Measurements from ENCODE around the gene RNF207.

The RNF207 gene

GRCh38 chr1:6220236-6220635 lies 14.3 kb downstream of the RNF207 start:
- no peaks in the 10 kb centered on the region for H3K9me3 ChIP-seq (ENCODE audit: control insufficient read depth, insufficient read depth, low read depth, low read length)
- CTCF ChIA-PET, result interaction anchor here (1.2 kb wide), 1 partner anchor 15 kb away, joined by 4 read pairs; no protein-coding TSS in a partner anchor
- H3K4me1 ChIP-seq (ENCODE audit: control insufficient read depth, insufficient read depth, low read length), result no peaks in the 10 kb centered on the region
- H3K4me3 ChIP-seq (ENCODE audit: low read depth, low read length), result no peak overlapping the region
- POLR2A ChIA-PET, result interaction anchor here (1.0 to 1.8 kb wide), 3 partner anchors 10 to 16 kb away, joined by 3 to 5 read pairs (median 5); partner anchors contain the start of gene ICMT
- peaks cover 4 to 58% of the 10 kb centered on the region in 2 experiments; a peak in 2 of 3 replicates for H3K36me3 ChIP-seq (ENCODE audit: control insufficient read depth in 2 of 2, insufficient read depth in 1 of 2, low read length in 2 of 2)
- no peak overlapping the region for H3K27ac ChIP-seq (ENCODE audit: extremely low read depth, low read depth, low read length)
- TF ChIP-seq ZNF600 (tag by site-specific recombination; IDR thresholded peaks at IDR 0.05), result peak; percentile 60; the same call in 1 of the 2 replicates
- TF ChIP-seq ZNF394 (tag by site-specific recombination; IDR thresholded peaks at IDR 0.05; ENCODE audit: borderline replicate concordance), result peak; percentile 23; the same call in 1 of the 2 replicates
- no peak for TF ChIP-seq HOXA7 (CRISPR knock-in tag; IDR thresholded peaks at IDR 0.05; ENCODE audit: borderline replicate concordance)

- Histone ChIP-seq H3K4me1 (ENCODE audit: control insufficient read depth, insufficient read depth, low read length) (no peaks in the 10 kb centered on the region), H3K27ac (ENCODE audit: extremely low read depth, low read depth, low read length) (no peak overlapping the region), H3K9me3 (ENCODE audit: control insufficient read depth, insufficient read depth, low read depth, low read length) (no peaks in the 10 kb centered on the region), H3K4me3 (ENCODE audit: low read depth, low read length) (no peak overlapping the region), H3K36me3 (ENCODE audit: control insufficient read depth in 2 of 2, insufficient read depth in 1 of 2, low read length in 2 of 2) (peaks cover 9 to 62% of the 10 kb centered on the region in 2 experiments; a peak in 2 of 3 replicates)
- ChIA-PET CTCF (interaction anchor here (0.5 to 1.2 kb wide), 3 partner anchors 16 to 26 kb away, joined by 3 to 4 read pairs (median 4); no protein-coding TSS in a partner anchor), POLR2A (interaction anchor here (1.0 kb wide), 1 partner anchor 15 kb away, joined by 3 read pairs; the partner anchor contains the start of gene ICMT)
- TF ChIP-seq ZNF768 (tag by site-specific recombination; IDR thresholded peaks at IDR 0.05) (no peak), ZNF600 (tag by site-specific recombination; IDR thresholded peaks at IDR 0.05) (peak; percentile 50; the same call in 1 of the 2 replicates)
Measured at GRCh38 chr1:6221210-6221784, 15.4 kb downstream of the RNF207 start.

- Histone ChIP-seq H3K27ac (ENCODE audit: extremely low read depth, low read depth, low read length) (no peak overlapping the region), H3K4me1 (ENCODE audit: control insufficient read depth, insufficient read depth, low read length) (no peaks in the 10 kb centered on the region), H3K36me3 (ENCODE audit: control insufficient read depth in 2 of 2, insufficient read depth in 1 of 2, low read length in 2 of 2) (peaks cover 17 to 75% of the 10 kb centered on the region in 2 experiments; a peak in 2 of 3 replicates), H3K9me3 (ENCODE audit: control insufficient read depth, insufficient read depth, low read depth, low read length) (no peaks in the 10 kb centered on the region), H3K4me3 (ENCODE audit: low read depth, low read length) (no peak overlapping the region)
- TF ChIP-seq ZFP37 (tag by site-specific recombination; IDR thresholded peaks at IDR 0.05), result no peak
- TF ChIP-seq ZBTB6 (tag by site-specific recombination; IDR thresholded peaks at IDR 0.05), result no peak
- ChIA-PET POLR2A (no interaction called here), CTCF (interaction anchor here (1.1 kb wide), 1 partner anchor 9 kb away, joined by 4 read pairs; no protein-coding TSS in a partner anchor)
Measured at GRCh38 chr1:6222636-6223035, 16.7 kb downstream of the RNF207 start.

GRCh38 chr1:6223617-6224016 lies 17.7 kb downstream of the RNF207 start:
- Histone ChIP-seq H3K4me3 (ENCODE audit: low read depth, low read length) (no peak overlapping the region), H3K4me1 (ENCODE audit: control insufficient read depth, insufficient read depth, low read length) (no peaks in the 10 kb centered on the region), H3K27ac (ENCODE audit: extremely low read depth, low read depth, low read length) (no peak overlapping the region), H3K36me3 (ENCODE audit: control insufficient read depth in 2 of 2, insufficient read depth in 1 of 2, low read length in 2 of 2) (peaks cover 26 to 85% of the 10 kb centered on the region in 2 experiments; a peak in 2 of 3 replicates), H3K9me3 (ENCODE audit: control insufficient read depth, insufficient read depth, low read depth, low read length) (no peaks in the 10 kb centered on the region)
- POLR2A ChIA-PET, result interaction anchor here (1.0 to 1.3 kb wide), 3 partner anchors 15 to 19 kb away, joined by 3 to 4 read pairs (median 3); no protein-coding TSS in a partner anchor
- CTCF ChIA-PET, result interaction anchor here (1.1 to 2.3 kb wide), 3 partner anchors 8 to 171 kb away, joined by 4 to 13 read pairs (median 6); partner anchors contain the start of gene RNF207
- TF ChIP-seq ZNF660 (tag by site-specific recombination; IDR thresholded peaks at IDR 0.05) (no peak), ZNF843 (tag by site-specific recombination; IDR thresholded peaks at IDR 0.05) (no peak), ZSCAN23 (tag by site-specific recombination; IDR thresholded peaks at IDR 0.05) (no peak), ZFHX2 (tag by site-specific recombination; conservative IDR thresholded peaks at IDR 0.05) (no peak), GLI4 (tag by site-specific recombination; IDR thresholded peaks at IDR 0.05) (no peak), ZSCAN4 (tag by site-specific recombination; IDR thresholded peaks at IDR 0.05) (no peak), SCRT2 (tag by site-specific recombination; IDR thresholded peaks at IDR 0.05) (no peak)

Measured in HEK293 (cell line).